HepG2 (cell line): ENCODE results near the gene KAT2A. TPM values are rescaled to one million over a fixed set of nuclear protein-coding genes. Genes with fewer than 3 reads are reported as not detected.

Source experiments
- ATAC-seq: fragments of 200-7000 bp; cut with Tn5 transposase; 3 replicates; pipeline ENCODE4 v1.9.1; 2020; ENCODE audit warnings: mild to moderate bottlenecking, moderate library complexity
- BruUV-seq: library from RNA; stranded (reverse); fragments of 400-500 nt; replicated peaks from 2 replicates; lab custom pipeline; 2021; lab: Mats Ljungman, UMichigan
- CTCF ChIA-PET: fragments of 300-600 bp; formaldehyde crosslinking; extraction: SDS; loops from one replicate; lab custom pipeline; 2021; ENCODE audit warnings: low total read pairs, inconsistent platforms, low intra/inter-chr PET ratio; lab: Yijun Ruan, JAX
- POLR2A ChIA-PET: fragments of 350-600 bp; sonication (Branson Sonifier 250); formaldehyde crosslinking; loops from one replicate; lab custom pipeline; 2020; ENCODE audit warnings: antibody characterized with exemption, inconsistent platforms; lab: Yijun Ruan, JAX
- DNase-seq: peaks from one replicate; pipeline ENCODE4 v3.0.0-alpha.2; 2015; ENCODE audit warnings: low spot score
- FAIRE-seq: peaks from 3 replicates; lab custom pipeline; 2011; peaks lifted over from hg19 to GRCh38; lab: Jason Lieb, UNC
- H2AFZ ChIP-seq: one replicate; pipeline ENCODE4 v1.6.1; 2011; ENCODE audit warnings: low read length, inconsistent platforms
- H3K27ac ChIP-seq: fragments of 300-600 bp; 3 replicates; pipeline ENCODE4 v1.8.0; 2011; ENCODE audit warnings: mixed run types, mild to moderate bottlenecking, mixed read lengths, low read length, inconsistent platforms; ENCODE audit not compliant: insufficient read depth; ENCODE audit errors: extremely low read length
- H3K27me3 ChIP-seq, 2 experiments: fragments of 200-600 bp in 1 of 2; 2 replicates in 1 of 2; 3 replicates in 1 of 2; pipeline versions ENCODE4 v1.6.0 to v1.8.0; 2011; ENCODE audit warnings: low read length in 2 of 2, mild to moderate bottlenecking in 2 of 2, moderate library complexity in 2 of 2, inconsistent platforms in 1 of 2; ENCODE audit not compliant: insufficient read depth in 2 of 2, control insufficient read depth in 1 of 2
- H3K36me3 ChIP-seq, 2 experiments: fragments of 200-600 bp in 1 of 2; replicated peaks in 1 of 2; 2 replicates in 1 of 2; 3 replicates in 1 of 2; pipeline versions ENCODE4 v1.5.1 to v1.8.0; 2011; ENCODE audit warnings: low read length in 2 of 2, inconsistent platforms in 1 of 2; ENCODE audit not compliant: insufficient read depth in 2 of 2, control insufficient read depth in 1 of 2
- H3K4me1 ChIP-seq: 2 replicates; pipeline ENCODE4 v1.5.1; 2012; ENCODE audit warnings: low read length, inconsistent platforms; ENCODE audit not compliant: insufficient read depth
- H3K4me2 ChIP-seq: 2 replicates; pipeline ENCODE4 v1.6.0; 2011; ENCODE audit warnings: low read depth, low read length, inconsistent platforms
- H3K4me3 ChIP-seq, 3 experiments: fragments of 200-600 bp in 1 of 3; sonication (generic), shearing (Covaris generic) in 1 of 3; replicated peaks in 1 of 3; 2 replicates each; pipeline ENCODE4 v1.5.1; 2011 to 2016; ENCODE audit warnings: low read length in 3 of 3, inconsistent platforms in 2 of 3, low read depth in 2 of 3, mild to moderate bottlenecking in 2 of 3, control low read depth in 1 of 3, mixed read lengths in 1 of 3; ENCODE audit not compliant: insufficient read depth in 1 of 3
- H3K79me2 ChIP-seq: one replicate; pipeline ENCODE4 v1.6.1; 2011; ENCODE audit warnings: low read length, inconsistent platforms; ENCODE audit not compliant: insufficient read depth
- H3K9ac ChIP-seq: 2 replicates; pipeline ENCODE4 v1.6.0; 2011; ENCODE audit warnings: mild to moderate bottlenecking, low read depth, low read length, inconsistent platforms; ENCODE audit not compliant: insufficient read depth
- H3K9me3 ChIP-seq: 2 replicates; pipeline ENCODE4 v1.5.1; 2012; ENCODE audit warnings: mild to moderate bottlenecking, low read length
- H4K20me1 ChIP-seq: 2 replicates; pipeline ENCODE4 v1.6.0; 2011; ENCODE audit warnings: inconsistent platforms, mild to moderate bottlenecking, low read length, moderate library complexity; ENCODE audit not compliant: insufficient read depth
- ARID2 ChIP-seq: sonication (generic); formaldehyde crosslinking; IDR thresholded peaks from 2 replicates; pipeline ENCODE4 v1.8.1; 2022; ENCODE audit warnings: mild to moderate bottlenecking, missing genetic modification reagents, borderline replicate concordance
- FOXM1 ChIP-seq: sonication (generic); formaldehyde crosslinking; IDR thresholded peaks from 2 replicates; pipeline ENCODE4 v1.5.0; 2020; ENCODE audit warnings: missing genetic modification reagents
- HMG20A ChIP-seq: IDR thresholded peaks from 2 replicates; pipeline ENCODE4 v1.6.1; 2016; ENCODE audit warnings: borderline replicate concordance
- MIER2 ChIP-seq: IDR thresholded peaks from 2 replicates; pipeline ENCODE4 v1.6.1; 2016; ENCODE audit warnings: missing biosample characterization, missing genetic modification reagents
- MNT ChIP-seq: fragments of 450-650 bp; IDR thresholded peaks from 2 replicates; pipeline ENCODE4 v1.6.1; 2016
- PRDM15 ChIP-seq: sonication (generic); formaldehyde crosslinking; IDR thresholded peaks from 2 replicates; pipeline ENCODE4 v1.4.0; 2020; ENCODE audit warnings: missing genetic modification reagents
- SCMH1 ChIP-seq: sonication (generic); formaldehyde crosslinking; IDR thresholded peaks from 2 replicates; pipeline ENCODE4 v1.9.0; 2021; ENCODE audit warnings: missing genetic modification reagents, mild to moderate bottlenecking, borderline replicate concordance
- ZNF549 ChIP-seq: sonication (generic); formaldehyde crosslinking; IDR thresholded peaks from 2 replicates; pipeline ENCODE4 v1.5.0; 2020; ENCODE audit warnings: missing genetic modification reagents
- WGBS: methylation state at CpG from one replicate; pipeline ENCODE4 v1.1.6; 2017; ENCODE audit warnings: low lambda C conversion rate; 5-methylcytosine and 5-hydroxymethylcytosine counted together
- in situ Hi-C: cut with HindIII; loops from 2 replicates; pipeline ENCODE4 v1.10.0; 2017; ENCODE audit warnings: low pct_unique_long_range_greater_than_20kb; ENCODE audit not compliant: extremely low pct_ligation_motif_present
- intact Hi-C: fragments of 100-400 bp; cut with micrococcal nuclease; formaldehyde crosslinking; loops from one replicate; pipeline ENCODE4 v1.10.0; 2022; ENCODE audit not compliant: unreplicated experiment
- polyA plus RNA-seq, 8 experiments: library from polyadenylated mRNA; depleted of rRNA in 3 of 8; stranded (reverse) in 7 of 8; unstranded in 1 of 8; fragments of >200 nt; fragmentation: Illumina TruSeq in 4 of 8; extraction: Trizol in 4 of 8; gene quantifications; 2 replicates each; pipeline versions ENCODE4 v1.2.1 to v1.2.3, GENCODE V29; 2011 to 2016; ENCODE audit warnings: low read depth in 4 of 8, missing spikeins in 1 of 8, mixed read lengths in 1 of 8; ENCODE audit not compliant: insufficient read depth in 1 of 8
- total RNA-seq, 5 experiments: library from RNA; depleted of rRNA; stranded (reverse); fragments of >200 nt; fragmentation: Illumina TruSeq; extraction: Trizol; gene quantifications; 2 replicates each; pipeline ENCODE4 v1.2.3, GENCODE V29; 2016; ENCODE audit warnings: low read depth in 1 of 5
- TF ChIP-seq, protein P1 (sequence below): sonication (generic); formaldehyde crosslinking; IDR thresholded peaks from 2 replicates; pipeline ENCODE4 v1.4.0; 2020; ENCODE audit warnings: mild to moderate bottlenecking, missing genetic modification reagents

Gene KAT2A
- total and polyA plus RNA-seq, 2 of the 13 experiments (the other 11 are each of a cell fraction or from before 2014, with no cell fraction given) = 29.1 to 90.4 TPM

- no TSS peak for BruUV-seq
- CTCF ChIA-PET = no interaction called here
Measured at GRCh38 chr17:42169351-42169750, 48.2 kb upstream of the KAT2A start.

DNA sequence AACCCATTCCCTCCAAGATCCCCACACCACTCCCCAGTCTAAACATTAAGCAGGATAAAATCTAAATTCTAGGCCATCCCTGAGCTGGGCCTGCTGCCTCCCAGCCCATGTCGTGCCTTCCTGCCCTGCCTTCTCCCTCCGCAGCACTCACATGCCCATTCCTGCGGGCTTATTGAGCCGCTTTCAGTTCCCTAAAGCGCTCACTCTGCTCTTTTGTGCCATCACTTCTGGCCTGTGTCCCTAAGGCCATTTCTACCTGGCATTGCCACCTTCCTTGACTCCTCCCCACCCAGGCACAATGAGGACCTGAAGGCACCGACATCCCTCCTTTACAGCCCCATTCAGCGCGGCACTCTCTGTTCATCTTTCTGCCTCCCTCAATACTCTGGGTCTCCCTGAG lies 46.6 kb upstream of the KAT2A start:
- H4K20me1 ChIP-seq = no peaks in the 10 kb centered on the region
- H3K27ac ChIP-seq = no peak overlapping the region
- no peak overlapping the region for H3K9ac ChIP-seq
- POLR2A ChIA-PET = no interaction called here
- no peak for FAIRE-seq
- no peaks in the 10 kb centered on the region for H3K36me3 ChIP-seq
- H3K27me3 ChIP-seq = peaks cover 2 to 41% of the 10 kb centered on the region in 2 experiments; a peak in 4 of 5 replicates
- H3K9me3 ChIP-seq = no peaks in the 10 kb centered on the region
- TF ChIP-seq, protein P1, sequence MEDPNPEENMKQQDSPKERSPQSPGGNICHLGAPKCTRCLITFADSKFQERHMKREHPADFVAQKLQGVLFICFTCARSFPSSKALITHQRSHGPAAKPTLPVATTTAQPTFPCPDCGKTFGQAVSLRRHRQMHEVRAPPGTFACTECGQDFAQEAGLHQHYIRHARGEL (CRISPR knock-in tag) = no peak
- TF ChIP-seq PRDM15 = no peak
- no peak for TF ChIP-seq HMG20A (CRISPR knock-in tag)
- no peak for TF ChIP-seq SCMH1
- TF ChIP-seq ZNF549 (CRISPR knock-in tag) = no peak
- no peak for TF ChIP-seq FOXM1 (CRISPR knock-in tag)
- no peak for TF ChIP-seq MIER2 (CRISPR knock-in tag)
- TF ChIP-seq, all 625 proteins: peak for 0
- Histone ChIP-seq H3K4me2 (no peak overlapping the region), H3K79me2 (no peaks in the 10 kb centered on the region), H3K4me1 (peaks cover 30% of the 10 kb centered on the region), H3K4me3 (no peak overlapping the region), H2AFZ (no peak overlapping the region)
- intact Hi-C loops (no loop called here), in situ Hi-C loops (no loop called here)
- CTCF ChIA-PET = no interaction called here
- BruUV-seq = no TSS peak
- ATAC-seq (no peak), DNase-seq (no peak)
- WGBS = 76% methylated on average over 8 of the region's 8 CpGs

More at GRCh38 chr17:42169351-42169750, 48.2 kb upstream of the KAT2A start:
- Histone ChIP-seq H3K79me2 (no peaks in the 10 kb centered on the region), H3K4me2 (no peak overlapping the region), H3K36me3 (no peaks in the 10 kb centered on the region), H3K27me3 (peaks cover 6 to 53% of the 10 kb centered on the region in 2 experiments; a peak in 4 of 5 replicates), H4K20me1 (no peaks in the 10 kb centered on the region), H3K4me1 (peaks cover 16% of the 10 kb centered on the region), H3K9me3 (no peaks in the 10 kb centered on the region), H3K4me3 (no peak overlapping the region)
- DNase-seq (no peak), ATAC-seq (no peak)
- in situ Hi-C loops (no loop called here), intact Hi-C loops (no loop called here)
- 73% methylated on average over 28 of the region's 29 CpGs for WGBS
- POLR2A ChIA-PET = no interaction called here
- no peak for TF ChIP-seq ARID2 (CRISPR knock-in tag)
- TF ChIP-seq MNT = peak; percentile 73
- TF ChIP-seq, all 625 proteins: peak for 1
- FAIRE-seq = no peak
- Histone ChIP-seq H2AFZ (no peak overlapping the region), H3K27ac (no peak overlapping the region), H3K9ac (no peak overlapping the region)
